ENCODE data around the gene NAPSA. TPM values are rescaled to one million over a fixed set of nuclear protein-coding genes. Genes with fewer than 3 reads are reported as not detected.
A peak's percentile ranks its signal among the peaks of the same experiment; 100 is the strongest.

Gene NAPSA
- total and polyA plus RNA-seq, 10 of the 15 experiments (the other 5 are each of a cell fraction or from before 2014, with no cell fraction given): 6.7 to 45.4 (median 17.1) TPM

GRCh38 chr19:50378863-50379236, 13.4 kb upstream of the NAPSA start (continued):
- TF ChIP-seq IRF3 (IDR thresholded peaks at IDR 0.05) (no peak), SPI1 (IDR thresholded peaks at IDR 0.05; ENCODE audit: borderline replicate concordance, insufficient read depth, low read depth, low read length) (no peak), HDAC6 (IDR thresholded peaks at IDR 0.05; ENCODE audit: unreplicated experiment) (no peak), STAT1 (conservative IDR thresholded peaks at IDR 0.05) (no peak)
- TF ChIP-seq, protein P1, sequence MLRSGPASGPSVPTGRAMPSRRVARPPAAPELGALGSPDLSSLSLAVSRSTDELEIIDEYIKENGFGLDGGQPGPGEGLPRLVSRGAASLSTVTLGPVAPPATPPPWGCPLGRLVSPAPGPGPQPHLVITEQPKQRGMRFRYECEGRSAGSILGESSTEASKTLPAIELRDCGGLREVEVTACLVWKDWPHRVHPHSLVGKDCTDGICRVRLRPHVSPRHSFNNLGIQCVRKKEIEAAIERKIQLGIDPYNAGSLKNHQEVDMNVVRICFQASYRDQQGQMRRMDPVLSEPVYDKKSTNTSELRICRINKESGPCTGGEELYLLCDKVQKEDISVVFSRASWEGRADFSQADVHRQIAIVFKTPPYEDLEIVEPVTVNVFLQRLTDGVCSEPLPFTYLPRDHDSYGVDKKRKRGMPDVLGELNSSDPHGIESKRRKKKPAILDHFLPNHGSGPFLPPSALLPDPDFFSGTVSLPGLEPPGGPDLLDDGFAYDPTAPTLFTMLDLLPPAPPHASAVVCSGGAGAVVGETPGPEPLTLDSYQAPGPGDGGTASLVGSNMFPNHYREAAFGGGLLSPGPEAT (IDR thresholded peaks at IDR 0.05; ENCODE audit: low read depth): no peak

DNA sequence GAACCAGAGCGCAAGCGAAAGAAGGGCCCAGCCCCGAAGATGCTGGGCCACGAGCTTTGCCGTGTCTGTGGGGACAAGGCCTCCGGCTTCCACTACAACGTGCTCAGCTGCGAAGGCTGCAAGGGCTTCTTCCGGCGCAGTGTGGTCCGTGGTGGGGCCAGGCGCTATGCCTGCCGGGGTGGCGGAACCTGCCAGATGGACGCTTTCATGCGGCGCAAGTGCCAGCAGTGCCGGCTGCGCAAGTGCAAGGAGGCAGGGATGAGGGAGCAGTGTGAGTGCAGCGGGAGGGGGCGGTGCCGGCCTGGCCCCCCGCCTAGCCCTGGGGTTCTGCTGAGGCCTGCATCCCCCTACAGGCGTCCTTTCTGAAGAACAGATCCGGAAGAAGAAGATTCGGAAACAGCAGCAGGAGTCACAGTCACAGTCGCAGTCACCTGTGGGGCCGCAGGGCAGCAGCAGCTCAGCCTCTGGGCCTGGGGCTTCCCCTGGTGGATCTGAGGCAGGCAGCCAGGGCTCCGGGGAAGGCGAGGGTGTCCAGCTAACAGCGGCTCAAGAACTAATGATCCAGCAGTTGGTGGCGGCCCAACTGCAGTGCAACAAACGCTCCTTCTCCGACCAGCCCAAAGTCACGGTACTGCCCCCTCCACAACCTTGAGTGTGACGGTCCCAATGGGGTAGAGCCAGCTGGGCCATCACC, 12.9 kb upstream of the NAPSA start:
- H3K27ac ChIP-seq (ENCODE audit: control insufficient read depth, insufficient read depth): no peak overlapping the region
- POLR2A ChIA-PET: no interaction called here

More for the DNA sequence above, 12.9 kb upstream of the NAPSA start:
- peaks cover 5 to 16% of the 10 kb centered on the region in 2 experiments; a peak in 3 of 4 replicates for H3K36me3 ChIP-seq (ENCODE audit: control insufficient read depth in 2 of 2, insufficient read depth in 2 of 2, low read length in 1 of 2)
- intact Hi-C loops (cut with micrococcal nuclease; ENCODE audit: unreplicated experiment): no loop called here
- in situ Hi-C loops (cut with MboI): no loop called here
- no peaks in the 10 kb centered on the region for H3K27me3 ChIP-seq (replicated peaks in 1 of 2; ENCODE audit: control insufficient read depth in 2 of 2, insufficient read depth in 2 of 2, low read length in 1 of 2)
- DNase-seq (ENCODE audit: low read depth, low spot score) (no peak), FAIRE-seq (no peak), ATAC-seq (no peak)
- ChIA-PET SMC1A (ENCODE audit: uncharacterized antibody, unreplicated experiment) (interaction anchor here (1.0 kb wide), 1 partner anchor 52 kb away, joined by 3 read pairs; no protein-coding TSS in a partner anchor), RAD21 (ENCODE audit: unreplicated experiment) (no interaction called here), CTCF (no interaction called here)
- no peaks in the 10 kb centered on the region for H3K9me3 ChIP-seq (replicated peaks; ENCODE audit: control insufficient read depth, insufficient read depth, low read length)
- no peak overlapping the region for H3K9ac ChIP-seq (ENCODE audit: control insufficient read depth, insufficient read depth, low read length)
- H3K4me2 ChIP-seq (ENCODE audit: control insufficient read depth, insufficient read depth): no peak overlapping the region
- 97% methylated on average over 35 of the region's 36 CpGs for WGBS (ENCODE audit: insufficient coverage, insufficient replicate concordance, low lambda C conversion rate, missing lambda C conversion rate)
- H3K4me3 ChIP-seq: no peak overlapping the region
- peaks cover 5% of the 10 kb centered on the region for H3K79me2 ChIP-seq (ENCODE audit: control insufficient read depth, insufficient read depth, low read length)
- TSS peak; percentile 56 for BruUV-seq (replicated peaks)
- TF ChIP-seq FOXM1 (IDR thresholded peaks at IDR 0.05; ENCODE audit: low read depth, low read length): no peak
- no peak for TF ChIP-seq MYC (IDR thresholded peaks at IDR 0.05; ENCODE audit: insufficient read depth, insufficient read length, insufficient replicate concordance, low read length, severe bottlenecking)
- TF ChIP-seq BRCA1 (IDR thresholded peaks at IDR 0.05; ENCODE audit: low read depth, low read length): no peak
- no peak for TF ChIP-seq SMC3 (IDR thresholded peaks at IDR 0.05; ENCODE audit: borderline replicate concordance, low read length)
- no peak for TF ChIP-seq TCF12 (IDR thresholded peaks at IDR 0.05; ENCODE audit: low read depth, low read length)
- TF ChIP-seq EGR1 (IDR thresholded peaks at IDR 0.05; ENCODE audit: borderline replicate concordance in 1 of 2, low read depth in 2 of 2, low read length in 2 of 2): no peak
- no peak for TF ChIP-seq NFYB (IDR thresholded peaks at IDR 0.05; ENCODE audit: insufficient read depth, low read depth, low read length)
- no peak for TF ChIP-seq POLR2AphosphoS2 (IDR thresholded peaks at IDR 0.05; ENCODE audit: low read depth, low read length)
- TF ChIP-seq, protein P2, sequence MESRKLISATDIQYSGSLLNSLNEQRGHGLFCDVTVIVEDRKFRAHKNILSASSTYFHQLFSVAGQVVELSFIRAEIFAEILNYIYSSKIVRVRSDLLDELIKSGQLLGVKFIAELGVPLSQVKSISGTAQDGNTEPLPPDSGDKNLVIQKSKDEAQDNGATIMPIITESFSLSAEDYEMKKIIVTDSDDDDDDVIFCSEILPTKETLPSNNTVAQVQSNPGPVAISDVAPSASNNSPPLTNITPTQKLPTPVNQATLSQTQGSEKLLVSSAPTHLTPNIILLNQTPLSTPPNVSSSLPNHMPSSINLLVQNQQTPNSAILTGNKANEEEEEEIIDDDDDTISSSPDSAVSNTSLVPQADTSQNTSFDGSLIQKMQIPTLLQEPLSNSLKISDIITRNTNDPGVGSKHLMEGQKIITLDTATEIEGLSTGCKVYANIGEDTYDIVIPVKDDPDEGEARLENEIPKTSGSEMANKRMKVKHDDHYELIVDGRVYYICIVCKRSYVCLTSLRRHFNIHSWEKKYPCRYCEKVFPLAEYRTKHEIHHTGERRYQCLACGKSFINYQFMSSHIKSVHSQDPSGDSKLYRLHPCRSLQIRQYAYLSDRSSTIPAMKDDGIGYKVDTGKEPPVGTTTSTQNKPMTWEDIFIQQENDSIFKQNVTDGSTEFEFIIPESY (IDR thresholded peaks at IDR 0.05): no peak
- TF ChIP-seq POLR2A (IDR thresholded peaks at IDR 0.05; ENCODE audit: low read depth, low read length): no peak
- H3K4me1 ChIP-seq (ENCODE audit: control insufficient read depth, insufficient read depth, low read length): peaks cover 7% of the 10 kb centered on the region; the same call in 1 of the 2 replicates
- no peak overlapping the region for H2AFZ ChIP-seq (ENCODE audit: control insufficient read depth, low read depth, low read length)
- no peaks in the 10 kb centered on the region for H4K20me1 ChIP-seq (ENCODE audit: control insufficient read depth, insufficient read depth)

All from GM12878 (cell line).